Measurements from ENCODE around the gene NPAS3.

Gene NPAS3

DNA sequence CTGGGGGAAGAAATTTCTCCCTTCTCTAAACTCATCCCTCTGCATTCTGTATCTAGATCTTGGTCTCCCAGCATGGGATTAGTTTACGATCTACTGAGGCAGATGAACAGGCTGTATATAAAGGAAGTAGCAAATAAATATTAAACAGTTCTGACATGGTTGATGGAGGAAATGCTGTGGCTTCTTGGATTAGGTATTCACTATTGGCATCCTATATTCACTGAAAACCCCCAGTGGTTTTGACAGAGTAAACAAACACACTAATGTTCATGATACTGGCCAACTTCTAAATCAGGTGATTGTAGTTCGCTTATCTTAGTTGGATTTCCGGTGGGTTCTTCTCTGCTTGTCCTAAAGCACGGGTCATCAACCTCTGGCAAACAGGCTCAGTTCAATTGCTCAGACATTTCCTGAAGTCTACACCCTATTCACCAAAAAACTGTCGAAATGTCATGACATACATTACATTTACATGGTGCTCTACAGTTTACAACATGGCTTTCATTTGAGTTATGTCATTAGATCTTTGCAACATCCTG, 578.3 kb downstream of the NPAS3 start:
- no peak for DNase-seq

DNA sequence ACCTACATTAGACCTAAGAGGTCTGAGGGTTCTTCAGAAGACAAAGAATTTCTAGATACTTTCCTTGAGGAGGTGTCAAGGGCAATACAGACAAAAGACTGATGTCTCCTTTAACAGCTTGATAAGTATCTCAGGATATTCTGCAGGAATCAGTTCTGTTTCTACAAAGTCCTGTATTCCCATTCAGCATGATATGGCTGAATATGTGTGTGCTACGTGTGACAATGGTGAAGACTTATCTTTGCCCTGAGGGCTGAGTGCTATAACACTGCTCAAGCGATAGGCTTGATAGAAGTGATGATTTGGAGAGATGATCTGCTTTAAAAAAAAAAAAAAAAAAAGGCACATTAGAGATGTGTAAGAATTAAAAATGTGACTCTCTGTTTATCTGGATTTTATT, 582.5 kb downstream of the NPAS3 start:
- DNase-seq, result no peak

DNA sequence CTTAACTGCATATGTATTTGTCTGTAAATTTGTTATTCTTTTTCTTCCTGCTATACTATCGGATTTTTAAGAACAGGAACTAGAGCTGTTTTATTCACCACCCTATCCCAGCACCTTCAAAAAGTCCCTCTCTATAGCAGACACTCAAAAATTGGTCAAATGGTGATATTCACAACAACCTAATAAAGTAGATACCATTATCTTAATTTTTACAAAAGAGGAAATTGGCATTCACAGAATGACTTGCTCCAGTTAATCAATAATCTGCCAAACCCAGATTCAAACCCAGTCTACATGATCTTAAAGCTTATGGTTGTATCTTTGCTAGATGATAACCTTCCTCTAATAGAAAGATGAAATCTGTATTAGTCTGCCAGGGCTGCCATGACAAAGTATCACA, 585.6 kb downstream of the NPAS3 start:
- DNase-seq, result no peak

DNA sequence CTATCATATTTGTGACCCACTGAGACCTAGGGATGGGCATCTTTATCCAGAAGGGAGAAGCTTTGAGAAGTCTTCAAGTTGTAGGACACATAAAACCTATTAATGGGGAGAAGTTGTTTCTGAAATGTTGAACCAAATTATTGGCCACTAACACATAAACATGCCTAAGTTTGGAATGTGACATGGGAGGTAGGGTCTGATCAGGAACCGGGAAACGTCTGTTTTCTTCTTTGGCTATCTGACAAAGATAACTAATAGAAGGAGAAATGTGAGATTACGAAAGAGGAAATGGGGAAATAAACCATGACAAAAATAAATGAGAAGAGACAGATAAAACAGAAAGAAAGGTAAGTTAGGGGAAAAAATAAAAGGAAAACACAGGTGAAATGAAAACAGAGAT, 586.9 kb downstream of the NPAS3 start:
- DNase-seq, result no peak

DNA sequence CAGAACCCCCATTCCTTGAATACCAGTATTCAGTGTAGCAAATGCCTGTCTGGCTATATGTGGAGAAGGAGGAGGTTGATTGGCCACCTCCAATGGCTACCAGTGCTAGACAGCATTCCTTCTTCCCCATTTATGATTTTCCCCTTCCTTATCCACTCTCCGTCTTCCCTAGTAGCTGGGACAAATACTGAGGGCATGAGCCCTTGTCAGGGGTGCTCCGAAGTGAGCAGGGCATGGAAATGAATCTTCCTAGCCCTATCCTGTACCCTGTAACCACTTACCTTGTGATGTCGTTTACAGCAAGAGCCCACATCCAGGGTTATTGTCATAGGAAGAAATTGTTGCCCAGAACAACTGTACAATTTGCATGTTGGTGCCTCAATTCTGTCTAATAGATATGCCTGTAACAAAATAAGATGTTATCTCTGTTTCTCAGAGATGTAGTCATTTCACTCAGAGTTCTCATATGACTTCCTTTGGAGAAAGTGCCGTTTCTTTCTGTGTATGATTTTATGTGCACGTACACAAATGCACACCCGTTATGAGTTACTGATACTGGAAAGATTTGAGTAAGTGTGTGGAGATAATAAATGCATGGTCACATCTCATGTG, 588.5 kb downstream of the NPAS3 start:
- DNase-seq, result no peak

DNA sequence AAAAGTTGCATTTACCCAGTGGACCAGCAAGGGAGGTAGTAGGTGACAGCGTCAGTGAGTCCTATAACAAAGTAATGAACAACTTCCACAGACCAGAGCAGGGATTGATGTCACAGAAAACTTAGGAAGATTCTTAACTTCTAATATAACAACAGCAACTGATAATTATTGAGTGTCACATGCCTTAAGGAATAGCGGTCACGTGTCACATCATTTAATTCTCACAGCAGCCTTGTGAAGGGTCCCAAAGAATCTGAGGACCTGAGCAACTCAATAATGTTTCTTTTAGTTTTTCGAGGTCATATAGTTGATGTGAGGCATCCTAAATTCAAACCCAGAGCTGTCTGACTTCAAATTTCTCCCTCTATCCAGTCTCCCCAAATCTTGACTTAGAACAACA, 590.0 kb downstream of the NPAS3 start:
- no peak for DNase-seq

DNA sequence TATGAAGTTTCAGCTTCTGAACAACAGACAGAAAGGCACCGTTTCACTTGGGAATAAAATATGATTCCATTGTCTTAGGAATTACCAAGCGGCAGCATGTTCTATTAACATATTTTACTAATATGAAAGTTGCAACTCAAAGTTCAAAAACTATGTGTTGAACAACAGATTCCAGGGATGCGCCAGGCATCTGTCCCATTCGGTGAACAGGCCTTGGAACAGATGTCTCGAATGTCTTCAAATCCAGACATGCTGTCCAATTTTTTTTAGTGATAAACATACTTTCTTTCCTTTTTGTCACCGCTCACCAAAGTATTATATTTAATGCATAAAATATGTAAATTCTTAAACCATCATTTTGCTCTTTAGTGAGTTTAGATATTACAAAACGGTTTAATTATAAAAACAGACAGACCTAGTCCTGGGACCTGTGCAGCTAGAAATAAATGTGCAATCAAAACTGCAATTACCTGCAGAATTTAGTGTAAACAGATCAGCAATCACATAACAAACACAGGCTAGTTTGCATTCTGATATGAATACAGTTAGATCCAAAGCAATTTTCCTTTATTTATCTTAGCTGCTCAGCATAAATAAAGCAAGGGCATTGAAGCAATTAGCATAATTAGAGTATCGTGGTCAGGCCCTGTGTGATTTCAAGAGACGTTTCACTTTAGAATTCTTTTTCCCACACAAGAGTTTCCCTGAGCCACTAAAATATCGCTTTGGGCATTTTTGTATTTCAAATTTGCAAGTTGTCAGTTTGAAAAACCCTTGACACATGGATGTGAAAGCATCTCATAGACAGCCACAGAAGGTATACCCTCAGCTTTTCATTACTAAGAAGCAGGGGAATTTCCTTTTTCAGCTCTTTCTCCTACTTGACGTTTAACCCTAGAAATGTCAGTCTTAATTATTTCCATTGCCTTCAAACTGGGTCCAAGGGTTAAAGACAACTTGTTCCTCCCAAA, 591.4 kb downstream of the NPAS3 start:
- DNase-seq, result no peak

DNA sequence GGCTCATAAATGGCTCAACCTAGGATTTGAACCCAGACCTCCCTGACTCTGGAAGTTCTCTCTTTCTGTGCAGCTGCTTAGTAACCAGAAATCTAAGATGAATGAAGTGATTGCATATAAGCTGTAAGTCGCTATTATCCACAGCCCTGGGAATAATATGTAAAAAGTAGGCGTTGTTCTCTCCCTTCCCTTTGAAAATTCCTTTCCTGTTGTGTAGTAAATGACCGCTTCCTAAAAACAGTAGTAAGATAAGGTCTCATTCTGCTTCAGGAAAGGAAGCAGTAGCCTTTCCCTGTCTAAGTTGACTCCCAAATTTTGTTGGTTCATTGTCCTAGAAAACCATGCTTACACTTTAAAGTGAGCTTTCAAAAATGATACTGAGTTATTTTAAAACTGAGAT, 593.9 kb downstream of the NPAS3 start:
- DNase-seq, result no peak

DNA sequence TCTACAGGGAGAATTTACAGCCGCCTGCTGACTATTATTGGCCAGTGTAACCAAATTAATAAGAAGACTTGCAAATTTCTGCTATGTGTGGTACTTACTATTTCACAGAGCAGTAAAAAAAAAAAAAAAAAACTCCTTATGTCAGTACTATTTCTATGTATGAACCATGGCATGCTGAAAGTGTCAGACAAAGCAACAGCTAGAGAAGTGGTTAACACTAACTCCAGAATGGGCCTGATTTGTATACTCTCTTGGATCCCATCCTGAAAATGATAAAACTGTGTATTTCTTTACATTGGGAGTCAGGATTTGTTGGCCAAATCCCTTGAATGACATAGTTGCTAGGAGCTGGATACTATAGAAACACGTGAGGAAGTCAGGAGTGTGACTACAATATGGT, 595.4 kb downstream of the NPAS3 start:
- DNase-seq, result no peak

DNA sequence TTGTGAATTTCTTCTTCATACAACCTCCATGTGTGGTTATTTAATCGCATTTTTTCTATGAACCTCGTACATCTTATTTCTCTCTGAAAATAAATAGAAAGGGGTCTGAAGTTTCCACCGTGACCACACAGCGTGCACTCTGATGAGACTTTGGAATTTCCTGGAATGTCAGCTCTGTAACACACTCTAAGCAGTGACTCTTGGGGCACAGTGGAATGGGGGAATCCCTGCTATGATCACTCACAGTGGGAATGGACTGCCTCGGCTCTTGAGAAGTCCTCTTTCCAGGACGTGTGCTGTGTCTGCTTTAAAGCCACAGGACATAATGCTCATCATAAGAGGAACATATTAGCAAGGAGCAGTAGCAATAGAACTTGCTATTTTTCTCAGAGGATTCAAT, 596.0 kb downstream of the NPAS3 start:
- DNase-seq, result no peak

DNA sequence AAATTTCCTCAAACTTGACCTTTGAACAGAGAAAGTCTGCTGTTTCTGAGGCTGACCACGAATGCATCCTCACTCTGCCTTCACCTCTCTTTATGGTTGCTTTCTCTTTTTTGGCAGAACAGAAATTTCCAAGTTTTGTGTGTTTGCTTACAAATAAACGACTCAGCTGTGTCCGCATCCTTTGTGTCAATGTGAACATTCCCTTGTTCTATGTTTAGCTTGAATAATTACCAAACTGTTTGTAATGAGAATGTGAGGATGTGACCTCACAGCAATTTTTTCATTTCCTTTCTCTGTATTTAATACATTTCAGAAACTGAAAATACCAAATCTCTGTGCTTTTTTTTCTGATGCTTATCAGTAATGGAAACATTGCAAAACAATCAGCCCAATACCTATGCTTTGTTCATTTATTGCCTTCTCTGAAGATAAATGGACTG, 601.3 kb downstream of the NPAS3 start:
- DNase-seq, result no peak

DNA sequence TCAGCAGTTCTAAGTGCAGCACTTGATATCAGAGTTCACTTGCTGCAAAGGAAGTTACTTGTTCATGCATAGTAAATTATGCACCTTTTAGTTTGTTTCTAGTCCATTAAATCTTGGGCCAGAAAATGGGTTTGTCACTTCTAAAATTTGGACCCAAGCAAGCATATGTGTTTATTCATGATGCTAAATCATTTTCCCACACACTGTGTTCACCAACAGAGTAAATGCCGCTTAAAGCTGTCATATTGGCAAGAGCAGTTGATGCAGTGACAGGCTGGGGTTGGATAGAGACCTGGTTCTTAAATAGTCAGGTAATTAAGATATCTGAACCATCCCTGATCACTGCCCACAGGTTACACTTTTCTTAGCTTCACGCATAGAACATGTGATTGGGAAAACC, 602.5 kb downstream of the NPAS3 start:
- no peak for DNase-seq

DNA sequence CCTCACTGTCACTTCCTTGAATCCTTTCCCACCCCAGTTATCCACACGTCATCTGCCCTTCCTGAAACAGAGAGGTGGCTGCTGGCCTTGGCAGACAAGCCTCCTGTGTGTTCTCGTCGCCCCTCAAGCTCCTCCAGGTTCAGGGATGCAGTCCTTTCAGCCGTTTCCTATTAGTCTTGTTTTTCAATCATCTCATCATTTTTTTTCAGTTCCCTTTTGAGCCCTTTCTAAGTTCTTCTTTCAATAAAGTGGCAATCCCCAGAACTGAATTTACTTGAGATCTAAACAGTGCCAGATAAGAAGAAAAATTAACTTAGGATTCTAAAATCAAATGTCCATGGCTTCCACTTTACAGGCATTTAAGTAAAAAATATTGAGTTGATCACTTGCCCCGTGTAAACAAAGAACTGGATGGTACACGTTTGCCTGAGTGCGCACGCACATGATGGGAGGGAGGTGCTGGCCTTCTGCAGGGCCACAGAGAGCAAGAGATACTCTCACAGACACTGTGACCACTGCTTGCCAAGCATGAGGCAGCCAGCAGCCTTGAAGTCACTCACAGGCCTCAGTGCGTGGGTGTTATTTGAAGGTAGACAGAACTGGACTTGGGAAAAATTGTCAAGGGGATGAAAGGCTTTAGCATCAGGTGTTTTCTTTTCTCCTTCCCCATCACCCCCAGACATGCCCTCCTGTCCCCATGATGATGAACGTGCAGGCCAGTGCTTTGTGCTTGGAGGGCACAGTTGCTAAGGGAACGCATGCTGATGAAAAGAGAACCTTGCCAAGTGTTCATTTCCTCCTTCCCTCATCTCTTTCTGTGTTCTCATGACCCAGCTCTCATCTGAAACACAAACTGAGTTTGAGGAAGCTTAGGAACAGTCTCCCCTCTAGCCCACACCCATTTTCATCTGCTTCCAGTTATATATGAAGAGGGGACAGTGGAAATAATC, 603.9 kb downstream of the NPAS3 start:
- no peak for DNase-seq

DNA sequence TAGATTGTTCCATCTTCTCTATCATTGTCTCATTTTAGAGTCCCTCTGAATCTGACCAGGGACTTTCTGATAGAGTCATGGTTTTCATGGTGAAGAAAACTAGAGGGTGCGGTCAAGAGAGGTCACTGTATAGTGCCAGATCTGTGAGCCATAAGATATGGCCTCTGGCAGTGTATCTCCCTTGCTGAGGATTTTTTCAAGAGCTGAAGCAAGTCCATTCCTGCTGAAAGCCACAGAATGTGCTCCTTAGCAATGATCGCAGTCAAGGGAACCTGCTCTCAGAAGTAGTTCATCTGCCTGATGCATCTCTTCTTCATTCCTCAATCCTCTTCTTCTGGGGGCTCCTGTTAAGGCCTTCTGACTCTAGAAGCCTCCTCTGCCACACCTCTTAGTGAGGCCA, 607.0 kb downstream of the NPAS3 start:
- DNase-seq, result no peak

DNA sequence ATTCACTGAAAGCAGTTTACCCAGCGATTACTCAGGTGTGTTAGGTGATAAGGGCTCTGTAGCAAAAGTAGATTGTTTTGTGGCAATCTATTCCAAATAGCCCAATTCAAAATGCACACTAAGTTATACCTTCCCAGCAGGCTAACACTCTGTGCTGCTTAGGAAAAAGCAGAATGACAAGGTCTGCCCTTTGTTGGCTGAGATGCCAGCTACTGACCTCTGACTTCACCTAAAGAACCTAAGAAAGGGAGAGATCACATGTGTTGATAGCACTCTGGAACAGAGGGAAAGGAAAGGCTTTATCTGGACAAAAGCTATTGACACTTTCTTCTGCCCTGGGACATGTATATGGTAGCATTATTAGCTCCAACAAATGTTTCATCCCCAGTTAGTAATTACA, 609.9 kb downstream of the NPAS3 start:
- DNase-seq, result no peak

DNA sequence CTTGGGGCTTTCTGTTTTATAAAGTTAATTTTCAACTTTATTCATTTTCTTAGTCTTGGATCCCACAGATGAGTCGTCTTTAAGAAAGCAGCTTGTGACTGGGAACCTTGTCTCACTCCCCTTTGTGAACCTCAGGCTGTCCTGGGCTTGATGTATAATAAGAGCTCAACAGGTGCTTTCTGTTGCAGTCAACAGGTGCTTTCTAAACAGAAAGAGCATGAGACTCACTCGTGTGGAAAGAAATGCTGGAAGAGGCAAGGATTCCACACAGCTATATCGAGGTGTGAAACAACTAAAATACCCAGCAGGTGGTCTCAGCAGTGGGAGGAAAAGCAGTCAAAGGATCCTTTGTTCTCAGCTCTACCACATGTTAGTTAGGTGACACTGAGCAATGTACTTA, 613.3 kb downstream of the NPAS3 start:
- no peak for DNase-seq

DNA sequence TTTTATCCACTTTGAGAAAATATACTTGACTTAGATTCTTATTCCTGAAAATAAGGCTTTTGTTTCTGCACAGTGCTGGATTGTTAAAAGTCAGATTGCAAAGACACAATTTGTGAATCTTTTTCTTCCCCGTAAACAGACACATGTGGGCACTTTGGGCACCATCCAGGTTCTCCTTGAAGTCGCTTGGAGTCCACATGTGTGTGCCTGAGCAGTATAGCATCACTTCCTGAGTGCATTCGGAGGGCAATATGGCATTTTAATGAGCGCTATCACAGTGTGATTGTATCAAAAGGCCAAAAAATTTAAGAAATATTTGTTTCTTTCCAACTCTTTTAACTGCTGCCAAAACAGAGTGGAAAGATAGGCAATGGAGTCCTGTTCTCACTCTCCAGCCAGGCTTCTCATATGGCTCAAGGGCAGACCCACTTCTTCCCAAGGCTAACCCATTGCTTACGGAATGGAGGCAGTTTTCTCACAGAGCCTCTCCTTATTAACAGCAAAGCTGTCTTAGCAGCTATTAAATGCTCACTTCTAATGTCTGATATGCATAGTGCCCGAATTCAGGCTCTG, 615.1 kb downstream of the NPAS3 start:
- DNase-seq, result no peak

DNA sequence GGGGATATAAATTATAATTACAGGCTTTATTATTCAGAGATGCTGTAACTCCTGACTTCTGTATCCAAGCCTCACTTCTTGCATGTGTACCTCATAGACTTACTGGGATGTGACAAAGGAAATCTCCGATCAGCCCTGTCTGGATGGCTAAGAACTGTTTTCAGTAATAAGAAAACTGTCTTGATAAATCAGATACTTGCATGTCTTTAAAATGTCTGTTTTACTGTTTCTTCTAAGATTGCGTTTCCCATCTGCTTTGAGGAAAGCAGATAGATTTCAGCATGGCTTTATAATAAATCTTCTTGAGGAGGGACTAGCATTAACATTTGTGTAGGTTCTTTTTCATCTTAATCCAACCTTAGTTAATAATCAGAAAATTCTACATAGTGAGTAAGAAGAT, 616.3 kb downstream of the NPAS3 start:
- no peak for DNase-seq

DNA sequence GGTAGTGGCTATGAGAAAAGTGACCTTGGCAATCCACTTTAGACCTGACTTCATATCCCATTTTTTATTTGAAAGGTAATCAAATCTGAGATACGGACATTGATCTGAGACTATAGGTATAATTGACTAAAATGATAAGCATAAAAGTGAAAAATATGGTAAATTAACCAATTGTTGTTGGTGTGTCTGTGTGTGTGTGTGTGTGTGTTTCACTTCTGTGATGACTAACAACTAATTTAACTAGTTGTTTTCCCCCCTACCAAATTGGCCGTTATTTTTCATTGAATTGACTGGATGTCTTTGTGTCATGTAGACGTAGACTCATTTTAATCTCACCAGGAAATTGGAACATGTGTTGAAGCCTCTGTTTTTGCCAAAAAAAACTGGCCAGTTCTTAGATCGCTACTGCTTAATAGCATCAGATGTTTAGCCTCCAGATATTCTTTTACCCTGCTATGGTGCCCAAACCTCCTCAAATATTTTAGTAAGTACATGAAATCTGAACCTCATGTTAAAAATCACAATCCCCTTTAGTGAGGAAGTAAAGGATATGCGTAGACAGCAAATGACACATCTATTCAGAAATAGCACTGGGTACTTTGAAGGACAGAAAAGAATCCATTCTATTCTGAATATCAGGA, 617.2 kb downstream of the NPAS3 start:
- no peak for DNase-seq

DNA sequence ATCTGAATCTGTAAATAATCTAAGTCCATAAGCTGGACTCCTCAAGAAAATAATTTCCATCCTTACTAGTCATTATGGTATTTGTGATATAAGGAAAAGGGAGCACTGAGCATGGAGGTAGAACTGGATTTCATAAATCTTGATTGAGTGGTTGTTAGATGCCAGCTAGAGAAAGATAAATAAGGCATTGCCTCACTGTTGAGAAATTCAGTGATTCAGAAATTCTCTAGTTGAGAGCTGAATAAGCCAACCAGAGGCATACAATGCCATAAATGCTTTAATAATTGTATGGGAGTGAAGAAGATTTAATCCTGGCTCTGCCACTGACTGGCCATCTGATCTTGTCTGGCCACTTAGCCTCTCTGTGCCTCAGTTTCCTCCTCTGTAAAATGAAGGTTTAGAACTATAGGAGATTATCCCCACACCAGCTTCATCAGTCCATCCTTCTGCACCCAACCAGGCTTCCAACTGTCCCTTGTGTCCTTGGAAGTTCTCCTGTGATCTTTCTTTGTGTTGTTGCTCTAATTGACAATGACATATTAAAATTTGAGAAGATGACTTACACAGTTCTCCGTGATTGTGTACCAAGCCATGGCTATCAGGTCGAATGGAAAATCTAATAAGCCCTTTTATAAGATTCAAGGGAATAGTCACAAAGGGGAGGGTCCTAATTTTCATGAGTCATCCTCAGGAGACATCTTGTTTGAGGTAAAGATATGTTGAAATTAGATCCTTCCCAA, 617.9 kb downstream of the NPAS3 start:
- no peak for DNase-seq

Data from right kidney (tissue), 1 donor.